ENCODE results near the gene SLA2.

Gene SLA2

DNA sequence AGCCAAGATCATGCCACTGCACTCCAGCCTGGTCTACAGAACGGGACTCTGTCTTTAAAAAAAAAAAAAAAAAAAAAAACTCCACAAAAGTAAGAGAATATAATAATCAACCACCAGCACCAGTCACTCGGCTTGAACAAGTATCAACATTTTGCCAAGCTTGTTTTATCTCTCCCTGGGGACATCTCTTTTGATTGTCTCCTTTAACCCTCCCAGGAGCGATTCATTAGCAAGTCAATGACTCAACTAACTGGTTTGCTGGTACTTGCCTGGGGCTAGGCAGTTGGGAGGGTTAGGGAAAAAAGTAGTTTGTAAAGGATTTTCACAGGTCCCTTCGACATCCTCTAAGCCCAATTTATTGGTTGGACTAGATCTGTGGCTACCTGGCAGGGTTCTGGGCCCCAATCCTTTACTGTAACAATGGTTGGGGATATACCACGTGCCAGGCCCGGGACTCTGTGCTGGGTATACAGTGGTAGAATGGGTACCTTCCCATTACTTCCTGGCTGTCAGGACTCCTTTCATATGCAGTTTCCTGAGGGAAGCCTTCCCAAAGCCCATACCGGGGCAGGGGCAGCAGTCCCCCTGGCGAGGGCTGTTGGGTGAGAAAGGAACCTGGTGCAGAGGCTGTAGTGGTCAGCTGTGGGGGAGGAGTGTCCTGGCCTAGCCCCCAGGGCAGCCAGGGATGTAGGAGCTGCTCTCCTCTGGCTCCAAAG is 60.4 kb downstream of the SLA2 start:
- H3K36me3 ChIP-seq: peaks cover 17% of the 10 kb centered on the region
- no peaks in the 10 kb centered on the region for H3K27me3 ChIP-seq
- TF ChIP-seq, protein P1, sequence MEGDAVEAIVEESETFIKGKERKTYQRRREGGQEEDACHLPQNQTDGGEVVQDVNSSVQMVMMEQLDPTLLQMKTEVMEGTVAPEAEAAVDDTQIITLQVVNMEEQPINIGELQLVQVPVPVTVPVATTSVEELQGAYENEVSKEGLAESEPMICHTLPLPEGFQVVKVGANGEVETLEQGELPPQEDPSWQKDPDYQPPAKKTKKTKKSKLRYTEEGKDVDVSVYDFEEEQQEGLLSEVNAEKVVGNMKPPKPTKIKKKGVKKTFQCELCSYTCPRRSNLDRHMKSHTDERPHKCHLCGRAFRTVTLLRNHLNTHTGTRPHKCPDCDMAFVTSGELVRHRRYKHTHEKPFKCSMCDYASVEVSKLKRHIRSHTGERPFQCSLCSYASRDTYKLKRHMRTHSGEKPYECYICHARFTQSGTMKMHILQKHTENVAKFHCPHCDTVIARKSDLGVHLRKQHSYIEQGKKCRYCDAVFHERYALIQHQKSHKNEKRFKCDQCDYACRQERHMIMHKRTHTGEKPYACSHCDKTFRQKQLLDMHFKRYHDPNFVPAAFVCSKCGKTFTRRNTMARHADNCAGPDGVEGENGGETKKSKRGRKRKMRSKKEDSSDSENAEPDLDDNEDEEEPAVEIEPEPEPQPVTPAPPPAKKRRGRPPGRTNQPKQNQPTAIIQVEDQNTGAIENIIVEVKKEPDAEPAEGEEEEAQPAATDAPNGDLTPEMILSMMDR (IDR thresholded peaks at IDR 0.05; ENCODE audit: low read depth, low read length): no peak
- DNase-seq: peak; percentile 30
- no peaks in the 10 kb centered on the region for H3K4me1 ChIP-seq
- H3K4me3 ChIP-seq (ENCODE audit: low read depth, low read length): no peak overlapping the region
- H3K9me3 ChIP-seq: no peaks in the 10 kb centered on the region

DNA sequence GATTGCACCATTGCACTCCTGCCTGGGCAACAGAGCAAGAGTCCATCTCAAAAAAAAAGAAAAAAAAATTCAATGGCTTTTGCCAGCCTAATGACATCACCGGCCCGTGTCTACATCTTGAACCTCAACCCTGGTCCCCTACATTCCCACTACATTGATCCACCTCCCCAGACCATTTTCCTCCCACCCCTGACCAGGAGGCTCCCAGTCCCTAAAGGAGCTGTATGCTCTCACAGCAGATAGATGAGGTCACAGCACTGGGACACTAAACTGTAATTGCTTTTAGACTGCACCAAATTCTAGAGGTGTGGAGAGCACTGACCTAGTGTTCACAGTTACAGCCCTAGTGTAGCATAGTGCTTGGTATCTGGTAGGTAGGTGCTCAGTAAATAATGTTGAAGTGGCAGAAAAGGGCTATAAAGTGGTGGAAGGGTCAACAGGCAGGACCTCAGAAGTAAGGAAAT is 61.9 kb downstream of the SLA2 start:
- TF ChIP-seq, protein P1 (IDR thresholded peaks at IDR 0.05; ENCODE audit: low read depth, low read length): no peak

DNA sequence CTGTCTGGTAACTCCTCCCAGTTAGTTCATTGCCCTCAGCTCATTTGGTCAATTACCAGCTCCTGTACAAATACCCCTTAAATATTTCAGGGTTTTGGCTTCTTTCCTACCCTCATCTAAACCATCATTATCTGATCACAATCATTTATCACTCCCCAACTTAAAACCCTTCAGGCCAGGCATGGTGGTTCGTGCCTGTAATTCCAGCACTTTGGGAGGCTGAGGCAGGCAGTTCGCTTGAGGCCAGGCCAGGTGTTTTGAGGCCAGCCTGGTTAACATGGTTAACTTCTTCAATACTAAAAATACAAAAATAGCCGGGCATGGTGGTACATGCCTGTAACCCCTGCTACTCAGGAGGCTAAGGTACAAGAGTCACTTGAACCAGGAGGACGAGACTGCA is 63.2 kb downstream of the SLA2 start:
- TF ChIP-seq, protein P1 (IDR thresholded peaks at IDR 0.05; ENCODE audit: low read depth, low read length): no peak
- Histone ChIP-seq H3K4me1 (no peaks in the 10 kb centered on the region), H3K27me3 (no peaks in the 10 kb centered on the region), H3K9me3 (no peaks in the 10 kb centered on the region), H3K36me3 (peaks cover 34% of the 10 kb centered on the region), H3K4me3 (ENCODE audit: low read depth, low read length) (no peak overlapping the region)
- DNase-seq: no peak

More for the DNA sequence above, 61.9 kb downstream of the SLA2 start:
- no peaks in the 10 kb centered on the region for H3K4me1 ChIP-seq
- no peaks in the 10 kb centered on the region for H3K27me3 ChIP-seq
- no peaks in the 10 kb centered on the region for H3K9me3 ChIP-seq
- no peak overlapping the region for H3K4me3 ChIP-seq (ENCODE audit: low read depth, low read length)
- no peak for DNase-seq
- peaks cover 29% of the 10 kb centered on the region for H3K36me3 ChIP-seq

DNA sequence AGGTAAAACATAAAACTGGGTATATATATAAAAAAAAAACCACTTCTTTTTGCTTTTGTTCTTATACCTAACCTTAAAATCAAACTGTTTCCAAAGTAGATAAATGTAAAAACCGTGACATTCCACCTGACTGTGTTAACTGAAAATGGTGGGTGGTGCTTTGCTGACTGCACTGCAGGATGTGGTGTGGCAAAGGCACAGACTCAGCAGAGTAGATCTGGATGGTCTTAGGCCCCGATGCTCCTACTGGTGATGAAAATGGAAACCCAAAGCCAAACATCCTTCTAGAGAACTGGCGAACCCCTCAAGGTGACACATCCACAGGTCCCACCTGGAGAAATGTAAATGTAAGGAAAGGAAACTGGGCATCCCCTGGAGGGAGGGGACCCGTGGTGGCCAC is 63.7 kb downstream of the SLA2 start:
- Histone ChIP-seq H3K36me3 (peaks cover 34% of the 10 kb centered on the region), H3K4me1 (no peaks in the 10 kb centered on the region), H3K4me3 (ENCODE audit: low read depth, low read length) (no peak overlapping the region), H3K9me3 (no peaks in the 10 kb centered on the region), H3K27me3 (no peaks in the 10 kb centered on the region)
- TF ChIP-seq, protein P1 (IDR thresholded peaks at IDR 0.05; ENCODE audit: low read depth, low read length): no peak
- DNase-seq: no peak

DNA sequence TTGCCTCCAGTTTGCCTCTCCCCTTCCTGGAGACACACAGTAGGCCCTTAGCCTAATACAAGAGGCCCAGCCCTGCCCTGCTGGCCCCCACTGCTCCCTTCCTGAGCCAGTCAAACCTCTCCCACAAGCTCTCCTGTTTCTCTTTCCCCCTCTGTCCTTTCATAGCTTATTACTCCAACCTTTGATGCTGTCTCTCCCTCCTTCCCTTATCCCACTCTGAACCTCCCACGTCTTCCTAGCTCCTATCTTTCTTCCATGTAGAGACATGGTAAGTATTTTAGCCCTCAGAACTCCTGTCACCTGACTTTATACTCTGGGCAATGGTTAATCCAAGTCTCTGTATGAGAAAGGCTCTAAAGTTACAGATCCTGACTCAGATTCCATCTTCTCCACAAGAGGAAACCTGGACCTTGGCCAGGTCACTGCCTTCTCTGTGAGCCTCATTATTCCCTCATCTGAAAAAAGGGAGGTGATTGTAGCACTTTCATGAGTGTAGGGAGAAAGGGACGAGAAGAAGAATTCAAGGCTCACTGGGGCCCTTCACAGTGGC is 65.9 kb downstream of the SLA2 start:
- H3K36me3 ChIP-seq: peaks cover 34% of the 10 kb centered on the region
- H3K4me3 ChIP-seq (ENCODE audit: low read depth, low read length): no peak overlapping the region
- H3K27me3 ChIP-seq: no peaks in the 10 kb centered on the region
- no peak for DNase-seq
- TF ChIP-seq, protein P1 (IDR thresholded peaks at IDR 0.05; ENCODE audit: low read depth, low read length): no peak
- no peaks in the 10 kb centered on the region; the same call in 1 of the 2 replicates for H3K4me1 ChIP-seq
- no peaks in the 10 kb centered on the region for H3K9me3 ChIP-seq
